ENCODE results near the gene DOC2A. TPM values are rescaled to one million over a fixed set of nuclear protein-coding genes. Genes with fewer than 3 reads are reported as not detected.
A peak's percentile ranks its signal among the peaks of the same experiment; 100 is the strongest.

The DOC2A gene
- total and polyA plus RNA-seq, 2 of the 4 experiments (the other 2 are of a cell fraction), result under 0.01 to 0.48 TPM

DNA sequence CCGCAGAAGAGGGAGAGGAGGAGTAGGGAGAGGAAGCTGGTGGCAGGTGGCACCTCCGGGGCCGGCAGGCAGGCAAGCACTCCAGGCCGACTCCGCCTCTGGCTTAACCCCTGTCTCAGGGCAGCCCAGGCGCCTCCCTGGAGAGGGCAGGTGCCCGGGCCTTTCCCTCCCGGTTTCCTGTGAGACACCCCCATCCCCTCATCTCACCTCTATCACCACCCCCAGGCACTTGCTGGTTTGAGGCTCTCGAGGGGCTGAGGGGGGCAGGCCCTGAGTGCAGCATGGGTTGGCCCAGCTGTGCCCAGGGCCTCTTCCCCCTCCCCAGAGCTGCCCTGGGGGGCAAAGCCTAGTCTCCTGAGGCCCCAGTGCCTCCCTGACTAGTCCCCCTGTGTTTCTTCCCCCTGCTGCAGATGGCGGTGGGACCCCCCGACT, 6.0 kb downstream of the DOC2A start:
- Histone ChIP-seq H4K8ac (ENCODE audit: low read depth in 2 of 2, low read length in 2 of 2) (no peak overlapping the region), H3K9me3 (ENCODE audit: control insufficient read depth, insufficient read depth, low read length) (no peaks in the 10 kb centered on the region), H4K91ac (ENCODE audit: insufficient read depth, low read depth, low read length) (no peak overlapping the region), H3K4me2 (ENCODE audit: low read depth, low read length) (no peak overlapping the region), H4K5ac (ENCODE audit: low read depth, low read length) (no peak overlapping the region), H2BK15ac (ENCODE audit: low read depth, low read length) (no peak overlapping the region), H2AK5ac (ENCODE audit: low read depth, low read length) (no peak overlapping the region), H3K27me3 (ENCODE audit: control insufficient read depth, insufficient read depth, low read length) (peaks cover 6% of the 10 kb centered on the region; the same call in 1 of the 2 replicates), H3K9ac (ENCODE audit: low read depth, low read length) (no peak overlapping the region), H2BK20ac (ENCODE audit: low read depth, low read length) (no peak overlapping the region), H3K4me3 (ENCODE audit: insufficient read depth, low read depth, low read length) (no peak overlapping the region), H2BK5ac (ENCODE audit: low read depth, low read length, poor library complexity, severe bottlenecking) (no peak overlapping the region), H3K36me3 (ENCODE audit: control insufficient read depth, insufficient read depth, low read length) (peaks cover 17% of the 10 kb centered on the region), H3K14ac (replicated peaks; ENCODE audit: low read depth, low read length) (no peak overlapping the region), H3K27ac (ENCODE audit: insufficient read depth, low read length) (no peak overlapping the region), H3K9me1 (ENCODE audit: insufficient read depth, low read length) (no peaks in the 10 kb centered on the region), H3K4me1 (ENCODE audit: control insufficient read depth, insufficient read depth, low read length) (no peaks in the 10 kb centered on the region), H3K79me1 (ENCODE audit: low read depth in 1 of 2, low read length in 2 of 2) (peaks cover 2 to 7% of the 10 kb centered on the region in 2 experiments; a peak in 3 of 4 replicates), H3K18ac (ENCODE audit: low read depth, low read length) (no peak overlapping the region), H3K4ac (ENCODE audit: low read depth, low read length) (no peak overlapping the region), H2AK9ac (replicated peaks; ENCODE audit: low read depth, low read length, poor library complexity) (peak overlapping the region; percentile 28), H3K56ac (ENCODE audit: extremely low read depth, insufficient read depth, low read length) (no peak overlapping the region), H3K23ac (ENCODE audit: low read depth, low read length) (no peak overlapping the region), H4K20me1 (ENCODE audit: insufficient read depth, low read length) (no peaks in the 10 kb centered on the region; the same call in 1 of the 2 replicates), H2BK120ac (ENCODE audit: low read depth, low read length) (no peak overlapping the region), H2AFZ (replicated peaks; ENCODE audit: low read length, poor library complexity) (no peak overlapping the region)
- in situ Hi-C loops (cut with MboI; ENCODE audit: low sequenced_read_pairs) (no loop called here), intact Hi-C loops (cut with micrococcal nuclease) (no loop called here), dilution Hi-C loops (cut with HindIII; ENCODE audit: low sequenced_read_pairs, unreplicated experiment) (no loop called here)
- ATAC-seq (ENCODE audit: low read depth), result no peak
- TF ChIP-seq CHD1 (IDR thresholded peaks at IDR 0.05; ENCODE audit: low read depth, low read length) (no peak), FOS (IDR thresholded peaks at IDR 0.05; ENCODE audit: low read depth, low read length) (no peak), ELK1 (IDR thresholded peaks at IDR 0.05; ENCODE audit: borderline replicate concordance, low read depth, low read length) (no peak), RAD21 (IDR thresholded peaks at IDR 0.05; ENCODE audit: low read length) (no peak), POLR2A (IDR thresholded peaks at IDR 0.05; ENCODE audit: low read depth, low read length) (no peak)
- no TSS peak for BruUV-seq (replicated peaks)
- POLR2A ChIA-PET (ENCODE audit: unreplicated experiment), result interaction anchor here (0.5 to 0.6 kb wide), 2 partner anchors 13 to 886 kb away, joined by 3 to 5 read pairs; no protein-coding TSS in a partner anchor
- DNase-seq, result no peak
- CTCF ChIA-PET, result no interaction called here
- no CpG with 5 or more reads among the region's 11 CpGs for WGBS, 2 experiments (ENCODE audit: extremely low coverage in 2 of 2, insufficient read length in 1 of 2)

Data from IMR-90 (cell line).